Epithelial cell of esophagus (primary cell): Measurements from ENCODE around the gene DYNC2H1.

ENCODE experiments used
- DNase-seq: peaks from one replicate; pipeline ENCODE4 v3.0.0; 2010; ENCODE audit warnings: low read depth
- H3K4me3 ChIP-seq: 2 replicates; pipeline ENCODE4 v1.5.1; 2011; ENCODE audit warnings: mild to moderate bottlenecking, low read length, control low read depth
- TF ChIP-seq, protein P1 (sequence below): IDR thresholded peaks from 2 replicates; pipeline ENCODE4 v1.5.1; 2011; ENCODE audit warnings: low read depth, mild to moderate bottlenecking, low read length, control low read depth, inconsistent platforms; ENCODE audit not compliant: insufficient read depth; ENCODE audit errors: missing control alignments

The DYNC2H1 gene

DNA sequence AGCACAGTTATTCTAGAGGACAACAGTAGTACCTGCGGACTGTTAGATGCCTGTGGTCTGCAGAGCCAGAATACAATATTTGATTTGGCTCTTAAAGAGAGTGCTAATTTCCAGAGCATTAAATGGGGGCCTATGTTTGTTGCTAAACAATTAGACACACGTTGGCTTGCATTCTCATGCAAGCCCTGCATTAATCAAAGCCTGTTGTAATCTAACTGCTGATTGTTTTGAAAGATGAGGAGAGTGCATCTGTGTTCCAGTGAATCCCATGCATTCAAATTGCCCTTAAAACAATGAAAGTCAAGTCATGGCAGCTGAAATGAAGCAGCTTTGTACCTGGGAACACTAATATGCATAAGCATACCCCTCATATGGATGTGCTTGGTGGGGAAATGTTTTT lies 419.4 kb downstream of the DYNC2H1 start:
- no peak for DNase-seq
- TF ChIP-seq, protein P1, sequence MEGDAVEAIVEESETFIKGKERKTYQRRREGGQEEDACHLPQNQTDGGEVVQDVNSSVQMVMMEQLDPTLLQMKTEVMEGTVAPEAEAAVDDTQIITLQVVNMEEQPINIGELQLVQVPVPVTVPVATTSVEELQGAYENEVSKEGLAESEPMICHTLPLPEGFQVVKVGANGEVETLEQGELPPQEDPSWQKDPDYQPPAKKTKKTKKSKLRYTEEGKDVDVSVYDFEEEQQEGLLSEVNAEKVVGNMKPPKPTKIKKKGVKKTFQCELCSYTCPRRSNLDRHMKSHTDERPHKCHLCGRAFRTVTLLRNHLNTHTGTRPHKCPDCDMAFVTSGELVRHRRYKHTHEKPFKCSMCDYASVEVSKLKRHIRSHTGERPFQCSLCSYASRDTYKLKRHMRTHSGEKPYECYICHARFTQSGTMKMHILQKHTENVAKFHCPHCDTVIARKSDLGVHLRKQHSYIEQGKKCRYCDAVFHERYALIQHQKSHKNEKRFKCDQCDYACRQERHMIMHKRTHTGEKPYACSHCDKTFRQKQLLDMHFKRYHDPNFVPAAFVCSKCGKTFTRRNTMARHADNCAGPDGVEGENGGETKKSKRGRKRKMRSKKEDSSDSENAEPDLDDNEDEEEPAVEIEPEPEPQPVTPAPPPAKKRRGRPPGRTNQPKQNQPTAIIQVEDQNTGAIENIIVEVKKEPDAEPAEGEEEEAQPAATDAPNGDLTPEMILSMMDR, result no peak
- H3K4me3 ChIP-seq, result no peak overlapping the region

DNA sequence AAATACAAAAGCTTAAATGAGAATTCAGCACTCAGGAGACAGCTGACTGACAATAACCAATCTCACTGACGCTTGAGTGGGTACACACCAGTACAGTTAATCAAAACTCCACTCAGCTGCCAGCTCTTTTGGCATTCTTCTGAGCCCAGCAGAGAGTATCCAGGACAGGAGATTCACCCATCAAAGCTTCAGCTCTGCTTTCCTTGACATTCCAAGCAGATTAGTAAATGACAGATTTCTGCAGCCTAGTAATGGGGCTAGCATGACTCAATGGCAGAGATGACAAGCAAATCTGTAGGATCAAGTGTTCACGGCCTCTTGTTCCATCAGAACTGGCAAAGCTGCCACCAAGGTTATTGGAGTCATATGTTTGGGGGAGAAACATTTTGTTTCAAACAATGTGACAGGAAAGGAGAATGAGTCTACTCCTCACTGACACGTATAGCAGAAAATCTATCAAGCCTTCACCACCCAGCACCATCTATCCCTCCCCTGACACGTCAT lies 420.0 kb downstream of the DYNC2H1 start:
- DNase-seq, result peak; percentile 90
- H3K4me3 ChIP-seq, result no peak overlapping the region
- TF ChIP-seq, protein P1, result no peak
